Stimulated activated CD4-positive, alpha-beta T cell treated with anti-CD3 and anti-CD28 coated beads, Interleukin-12 subunit alpha, Interleukin-12 subunit beta, amount 100 ng/mL, for 48 hours (primary cell): ENCODE results near the gene GP1BA.
"Not testable (repeated sequence)": the region's sequence is repeated elsewhere in the genome, so short reads cannot be mapped to it uniquely, and the experiment has no call there.

ENCODE experiments used
- DNase-seq, 3 donors: peaks; one replicate each; pipeline ENCODE4 v3.0.0-alpha.2; 2020; ENCODE audit warnings: low read depth in 2 of 3, low spot score in 1 of 3

Gene GP1BA

GRCh38 chr17:4901108-4901647 lies 30.9 kb upstream of the GP1BA start:
- DNase-seq: no peak

GRCh38 chr17:4901648-4902344 lies 30.3 kb upstream of the GP1BA start:
- no peak for DNase-seq

- DNase-seq: no peak
These were observed 29.5 kb upstream of the GP1BA start for GRCh38 chr17:4902540-4902939.

- peak; percentile 62 to 83 (median 70) for DNase-seq
These were observed 28.8 kb upstream of the GP1BA start, which contains the start of gene CHRNE for GRCh38 chr17:4903051-4903818. Gene CHRNE (minus strand): TSS chr17:4903098. CDS start chr17:4903063, 35 bp downstream.

GRCh38 chr17:4906642-4907041 lies 25.4 kb upstream of the GP1BA start:
- DNase-seq: not testable (repeated sequence)

GRCh38 chr17:4908301-4908700 lies 23.8 kb upstream of the GP1BA start:
- no peak for DNase-seq

- peak; percentile 61 to 67 (median 63) for DNase-seq
These were observed 23.2 kb upstream of the GP1BA start for GRCh38 chr17:4908711-4909496.

GRCh38 chr17:4913994-4914393 lies 18.1 kb upstream of the GP1BA start:
- no peak for DNase-seq

GRCh38 chr17:4914551-4914950 lies 17.5 kb upstream of the GP1BA start:
- DNase-seq: not testable (repeated sequence)

GRCh38 chr17:4919511-4920047 lies 12.5 kb upstream of the GP1BA start:
- no peak for DNase-seq

GRCh38 chr17:4920351-4921048 lies 11.6 kb upstream of the GP1BA start:
- no peak for DNase-seq

- no peak for DNase-seq
These were observed 10.8 kb upstream of the GP1BA start for GRCh38 chr17:4921320-4921719.

GRCh38 chr17:4926577-4927335 lies 5.3 kb upstream of the GP1BA start:
- DNase-seq: not testable (repeated sequence)

- no peak for DNase-seq
These were observed 3.2 kb upstream of the GP1BA start for GRCh38 chr17:4928881-4929280.

GRCh38 chr17:4932756-4933155 lies 679 bp downstream of the GP1BA start:
- DNase-seq: no peak

- DNase-seq: no peak
These were observed 1.6 kb downstream of the GP1BA start for GRCh38 chr17:4933646-4934045.

- DNase-seq: no peak
These were observed 2.3 kb downstream of the GP1BA start for GRCh38 chr17:4934173-4934979.

GRCh38 chr17:4935650-4936049 lies 3.6 kb downstream of the GP1BA start:
- no peak for DNase-seq

- no peak for DNase-seq
These were observed 4.4 kb downstream of the GP1BA start for GRCh38 chr17:4936436-4936835.
